CD8-positive, alpha-beta memory T cell (primary cell): ENCODE data around the gene PIP5K1C. TPM values are rescaled to one million over a fixed set of nuclear protein-coding genes. Genes with fewer than 3 reads are reported as not detected.

Source experiments
- CTCF ChIA-PET: fragments of 350-600 bp; sonication (Branson Sonifier 250); formaldehyde crosslinking; loops from one replicate; lab custom pipeline; 2021; ENCODE audit warnings: antibody characterized with exemption; lab: Charles Lee
- POLR2A ChIA-PET: fragments of 350-600 bp; sonication (Branson Sonifier 250); formaldehyde crosslinking; loops from one replicate; lab custom pipeline; 2021; ENCODE audit warnings: antibody characterized with exemption; lab: Charles Lee
- DNase-seq, 5 donors: peaks; one replicate each; pipeline versions ENCODE4 v3.0.0 to v3.0.0-alpha.2; 2020 to 2022; ENCODE audit warnings: mixed read lengths in 1 of 5
- H3K27ac ChIP-seq: one replicate; pipeline ENCODE4 v1.7.0; 2013; ENCODE audit warnings: low read depth, mild to moderate bottlenecking, low read length, moderate library complexity
- H3K27me3 ChIP-seq: 2 replicates; pipeline ENCODE4 v1.7.0; 2013; ENCODE audit warnings: low read length, mild to moderate bottlenecking; ENCODE audit not compliant: insufficient read depth, poor library complexity, severe bottlenecking
- H3K36me3 ChIP-seq: 2 replicates; pipeline ENCODE4 v1.7.0; 2013; ENCODE audit warnings: mild to moderate bottlenecking, low read length, moderate library complexity; ENCODE audit not compliant: insufficient read depth
- H3K4me1 ChIP-seq: 2 replicates; pipeline ENCODE4 v1.7.0; 2013; ENCODE audit warnings: mild to moderate bottlenecking, low read length, moderate library complexity; ENCODE audit not compliant: insufficient read depth
- H3K4me3 ChIP-seq: 2 replicates; pipeline ENCODE4 v1.7.0; 2013; ENCODE audit warnings: mild to moderate bottlenecking, low read length
- H3K9me3 ChIP-seq: 2 replicates; pipeline ENCODE4 v1.7.0; 2013; ENCODE audit warnings: mild to moderate bottlenecking, low read length
- H3K27ac Mint-ChIP-seq, 8 donors: one replicate each; pipeline ENCODE4 v1.8.0; 2020 to 2021; ENCODE audit warnings: mixed read lengths in 8 of 8, mild to moderate bottlenecking in 6 of 8, inconsistent platforms in 3 of 8, moderate library complexity in 3 of 8
- H3K27me3 Mint-ChIP-seq, 2 donors: one replicate each; pipeline ENCODE4 v1.8.0; 2020 to 2021; ENCODE audit warnings: mixed read lengths in 2 of 2, mild to moderate bottlenecking in 1 of 2, moderate library complexity in 1 of 2
- H3K36me3 Mint-ChIP-seq, 3 donors: one replicate each; pipeline ENCODE4 v1.8.0; 2020 to 2021; ENCODE audit warnings: mixed read lengths in 3 of 3, inconsistent platforms in 1 of 3, mild to moderate bottlenecking in 1 of 3
- H3K4me1 Mint-ChIP-seq, 3 donors: one replicate each; pipeline ENCODE4 v1.8.0; 2020 to 2021; ENCODE audit warnings: mixed read lengths in 3 of 3, inconsistent platforms in 1 of 3, mild to moderate bottlenecking in 1 of 3
- H3K4me3 Mint-ChIP-seq, 7 donors: one replicate each; pipeline ENCODE4 v1.8.0; 2020 to 2021; ENCODE audit warnings: mixed read lengths in 7 of 7, mild to moderate bottlenecking in 6 of 7, moderate library complexity in 4 of 7, inconsistent platforms in 2 of 7
- H3K9me3 Mint-ChIP-seq, 5 donors: one replicate each; pipeline ENCODE4 v1.8.0; 2020 to 2022; ENCODE audit warnings: mixed read lengths in 5 of 5, mild to moderate bottlenecking in 3 of 5, moderate library complexity in 2 of 5, inconsistent platforms in 1 of 5
- polyA plus RNA-seq: library from polyadenylated mRNA; unstranded; fragments of 300-500 nt; fragmentation: Illumina TruSeq; gene quantifications from one replicate; pipeline ENCODE4 v1.2.3, GENCODE V29; 2021
- total RNA-seq, 2 experiments: library from RNA; stranded (reverse); gene quantifications; one replicate each; pipeline ENCODE4 v1.2.3, GENCODE V29; 2021

The PIP5K1C gene
- total and polyA plus RNA-seq, 3 experiments from 2014 or later = 16.0 to 27.6 (median 26.9) TPM

DNA sequence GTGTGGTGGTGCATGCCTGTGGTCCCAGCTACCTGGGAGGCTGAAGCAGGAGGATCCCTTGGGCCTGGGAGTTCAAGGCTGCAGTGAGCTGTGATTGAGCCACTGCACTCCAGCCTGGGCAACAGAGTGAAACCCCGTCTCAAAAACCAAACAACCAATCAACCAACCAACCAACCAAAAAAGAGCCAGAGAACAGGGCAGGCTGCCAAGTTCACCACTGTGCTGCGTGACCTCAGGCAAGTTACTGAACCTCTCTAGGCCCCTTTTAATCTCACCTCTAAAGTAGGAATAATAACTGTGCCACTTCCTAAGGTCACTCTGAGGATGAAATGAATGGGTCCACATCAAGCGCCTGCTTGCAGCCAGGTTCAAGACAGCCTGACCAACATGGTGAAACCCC is 24.9 kb upstream of the PIP5K1C start:
- H3K4me3 ChIP-seq = no peak overlapping the region
- H3K36me3 ChIP-seq = no peaks in the 10 kb centered on the region
- H3K27ac ChIP-seq = no peak overlapping the region
- ChIA-PET CTCF (interaction anchor here (1.4 kb wide), 1 partner anchor 12 kb away, joined by 3 read pairs; no protein-coding TSS in a partner anchor), POLR2A (no interaction called here)
- H3K36me3 Mint-ChIP-seq = peaks cover 0 to 2% (median 0%) of the 10 kb centered on the region in 3 donors
- H3K9me3 ChIP-seq = no peaks in the 10 kb centered on the region
- DNase-seq = no peak
- peak overlapping the region in 3 of 8 donors; percentile 23 to 80 (median 47) for H3K27ac Mint-ChIP-seq
- peaks cover 16% of the 10 kb centered on the region for H3K4me1 ChIP-seq
- H3K4me1 Mint-ChIP-seq = peaks cover 6 to 22% (median 9%) of the 10 kb centered on the region in 3 donors
- H3K9me3 Mint-ChIP-seq = no peaks in the 10 kb centered on the region
- H3K4me3 Mint-ChIP-seq = no peak overlapping the region
- H3K27me3 Mint-ChIP-seq = peaks cover 4 to 13% of the 10 kb centered on the region in 2 donors
- H3K27me3 ChIP-seq = peaks cover 2% of the 10 kb centered on the region

DNA sequence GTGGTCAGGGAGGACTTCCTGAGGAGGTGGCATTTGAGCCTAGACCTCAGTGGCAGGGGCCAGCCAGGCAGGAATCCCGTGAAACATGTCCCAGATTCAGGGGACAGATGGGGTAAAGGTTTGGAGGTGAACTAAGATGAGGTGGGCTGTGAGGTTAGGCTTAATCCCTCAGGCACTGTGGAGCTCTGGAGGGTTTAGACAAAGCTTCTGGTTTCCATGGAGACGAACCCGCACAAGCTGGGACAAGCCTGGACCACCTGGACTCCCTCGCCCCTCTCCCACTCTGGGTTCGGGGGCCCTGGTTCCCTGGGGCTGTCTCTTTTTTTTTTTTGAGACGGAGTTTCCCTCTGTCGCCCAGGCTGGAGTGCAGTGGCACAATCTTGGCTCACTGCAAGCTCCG is 23.6 kb upstream of the PIP5K1C start:
- Mint-ChIP-seq H3K9me3 (no peaks in the 10 kb centered on the region), H3K36me3 (no peaks in the 10 kb centered on the region), H3K27me3 (peaks cover 7 to 20% of the 10 kb centered on the region in 2 donors), H3K27ac (no peak overlapping the region), H3K4me3 (no peak overlapping the region), H3K4me1 (peaks cover 9 to 22% (median 13%) of the 10 kb centered on the region in 3 donors)
- no peaks in the 10 kb centered on the region for H3K9me3 ChIP-seq
- CTCF ChIA-PET = no interaction called here
- H3K4me3 ChIP-seq = no peak overlapping the region
- DNase-seq = no peak
- H3K27me3 ChIP-seq = peaks cover 5% of the 10 kb centered on the region
- no peaks in the 10 kb centered on the region for H3K36me3 ChIP-seq
- peaks cover 16% of the 10 kb centered on the region for H3K4me1 ChIP-seq
- POLR2A ChIA-PET = interaction anchor here (0.6 kb wide), 1 partner anchor 299 kb away, joined by 3 read pairs; no protein-coding TSS in a partner anchor
- no peak overlapping the region for H3K27ac ChIP-seq

DNA sequence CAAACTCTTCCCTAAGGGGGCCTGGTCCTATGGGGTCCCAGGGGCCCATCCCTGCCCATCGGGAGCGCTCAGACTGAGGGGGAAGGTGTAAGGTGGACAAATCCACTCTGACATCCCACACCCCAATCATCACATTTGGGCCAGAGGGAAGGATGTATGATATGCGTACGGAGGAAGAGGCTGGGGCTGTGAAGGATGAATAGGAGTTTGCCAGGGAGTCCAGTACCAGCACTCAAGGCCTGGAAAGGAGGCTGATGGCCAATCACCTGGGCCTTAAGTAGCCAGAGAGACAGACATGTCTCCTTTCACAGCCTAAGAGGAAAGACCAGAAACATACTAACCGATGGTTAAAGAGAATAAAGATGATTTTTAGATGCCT is 22.8 kb upstream of the PIP5K1C start:
- Mint-ChIP-seq H3K9me3 (no peaks in the 10 kb centered on the region), H3K27ac (peak overlapping the region in 4 of 8 donors; percentile 7 to 90 (median 60)), H3K27me3 (peaks cover 7 to 20% of the 10 kb centered on the region in 2 donors), H3K36me3 (no peaks in the 10 kb centered on the region), H3K4me1 (peaks cover 9 to 22% (median 13%) of the 10 kb centered on the region in 3 donors), H3K4me3 (peak overlapping the region in 5 of 7 donors; percentile 2 to 61 (median 43))
- Histone ChIP-seq H3K9me3 (no peaks in the 10 kb centered on the region), H3K4me1 (peaks cover 16% of the 10 kb centered on the region), H3K36me3 (no peaks in the 10 kb centered on the region), H3K4me3 (no peak overlapping the region), H3K27ac (no peak overlapping the region), H3K27me3 (peaks cover 5% of the 10 kb centered on the region)
- no peak for DNase-seq
- ChIA-PET POLR2A (no interaction called here), CTCF (no interaction called here)

DNA sequence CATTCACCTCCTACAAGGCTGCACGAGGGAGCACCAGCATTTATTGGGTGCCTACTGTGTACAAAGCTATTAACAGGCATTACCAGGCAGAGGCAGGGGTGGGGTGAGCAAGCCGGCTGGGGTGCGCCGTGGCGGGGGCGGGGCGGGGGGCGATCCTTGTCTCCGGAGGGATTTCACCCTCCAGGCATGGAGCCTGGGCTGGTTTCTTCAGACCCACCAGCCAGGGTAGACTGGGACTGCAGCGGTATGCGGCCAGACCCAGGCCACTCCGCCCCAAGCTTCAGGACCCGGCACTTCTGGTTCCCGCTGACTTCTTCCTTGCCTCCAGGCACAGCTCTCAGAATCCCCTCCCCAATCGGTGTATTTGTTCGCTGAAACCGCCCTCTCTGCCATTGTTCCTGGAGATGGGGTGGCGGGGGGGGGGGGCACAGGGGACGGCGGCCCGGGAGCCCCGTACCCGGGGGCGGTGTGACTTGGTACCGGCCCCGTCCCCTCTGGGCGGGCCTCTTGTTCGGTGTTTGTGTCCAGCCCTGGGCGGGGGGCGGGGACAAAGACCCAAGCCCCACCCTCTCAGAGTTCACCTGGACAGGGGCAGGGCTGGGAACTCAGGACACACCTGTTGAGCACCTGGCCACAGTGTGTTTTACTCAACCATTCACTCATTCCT is 22.3 kb upstream of the PIP5K1C start:
- Mint-ChIP-seq H3K4me3 (peak overlapping the region; percentile 72 to 91 (median 81)), H3K27me3 (peaks cover 7 to 20% of the 10 kb centered on the region in 2 donors), H3K9me3 (no peaks in the 10 kb centered on the region), H3K36me3 (no peaks in the 10 kb centered on the region), H3K4me1 (peaks cover 9 to 22% (median 13%) of the 10 kb centered on the region in 3 donors), H3K27ac (peak overlapping the region in 5 of 8 donors; percentile 7 to 92 (median 47))
- ChIA-PET CTCF (interaction anchor here (0.9 to 1.9 kb wide), 3 partner anchors 35 to 99 kb away, joined by 4 to 8 read pairs (median 4); partner anchors contain the start of gene MRPL54), POLR2A (interaction anchor here (1.1 kb wide), 1 partner anchor 90 kb away, joined by 3 read pairs; no protein-coding TSS in a partner anchor)
- Histone ChIP-seq H3K9me3 (no peaks in the 10 kb centered on the region), H3K27ac (no peak overlapping the region), H3K4me1 (peaks cover 16% of the 10 kb centered on the region), H3K36me3 (no peaks in the 10 kb centered on the region), H3K4me3 (peak overlapping the region; percentile 42), H3K27me3 (peaks cover 5% of the 10 kb centered on the region)
- DNase-seq = no peak

DNA sequence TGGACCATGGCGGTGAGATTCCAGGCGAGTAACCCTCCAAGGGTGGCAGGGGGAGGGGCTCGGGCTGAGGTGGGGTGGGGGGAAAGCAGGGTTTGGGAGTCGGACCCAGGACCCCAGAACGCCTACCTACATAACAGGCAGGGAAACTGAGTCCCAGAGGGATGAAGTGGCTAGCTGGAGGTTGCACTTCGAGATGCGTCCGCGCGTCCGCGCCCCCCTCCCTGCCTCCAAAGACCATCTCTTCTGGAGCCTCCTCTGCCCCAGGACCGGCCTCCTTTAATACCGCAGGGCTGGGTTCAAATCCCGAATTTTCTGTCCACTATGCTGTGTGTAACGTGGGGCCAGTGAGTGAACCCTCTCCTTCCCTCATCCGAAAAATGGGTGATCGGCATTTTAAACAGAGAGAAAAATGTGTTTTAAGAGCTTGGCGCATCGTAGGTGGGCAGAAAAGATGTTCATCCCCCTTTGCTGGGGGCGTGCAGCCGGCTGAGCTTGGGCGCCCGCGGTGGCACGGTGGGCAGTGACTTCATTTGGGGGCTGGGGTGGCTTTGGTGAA is 21.7 kb upstream of the PIP5K1C start:
- Mint-ChIP-seq H3K4me1 (peaks cover 9 to 22% (median 13%) of the 10 kb centered on the region in 3 donors), H3K9me3 (no peaks in the 10 kb centered on the region), H3K4me3 (peak overlapping the region; percentile 72 to 91 (median 81)), H3K27ac (peak overlapping the region in 3 of 8 donors; percentile 22 to 92 (median 47)), H3K36me3 (no peaks in the 10 kb centered on the region), H3K27me3 (peaks cover 7 to 20% of the 10 kb centered on the region in 2 donors)
- Histone ChIP-seq H3K4me3 (peak overlapping the region; percentile 42), H3K9me3 (no peaks in the 10 kb centered on the region), H3K36me3 (no peaks in the 10 kb centered on the region), H3K4me1 (peaks cover 16% of the 10 kb centered on the region), H3K27ac (no peak overlapping the region), H3K27me3 (peaks cover 5% of the 10 kb centered on the region)
- POLR2A ChIA-PET = interaction anchor here (1.1 kb wide), 1 partner anchor 91 kb away, joined by 3 read pairs; no protein-coding TSS in a partner anchor
- no peak for DNase-seq
- CTCF ChIA-PET = interaction anchor here (0.9 to 1.9 kb wide), 3 partner anchors 35 to 100 kb away, joined by 4 to 8 read pairs (median 4); partner anchors contain the start of gene MRPL54

DNA sequence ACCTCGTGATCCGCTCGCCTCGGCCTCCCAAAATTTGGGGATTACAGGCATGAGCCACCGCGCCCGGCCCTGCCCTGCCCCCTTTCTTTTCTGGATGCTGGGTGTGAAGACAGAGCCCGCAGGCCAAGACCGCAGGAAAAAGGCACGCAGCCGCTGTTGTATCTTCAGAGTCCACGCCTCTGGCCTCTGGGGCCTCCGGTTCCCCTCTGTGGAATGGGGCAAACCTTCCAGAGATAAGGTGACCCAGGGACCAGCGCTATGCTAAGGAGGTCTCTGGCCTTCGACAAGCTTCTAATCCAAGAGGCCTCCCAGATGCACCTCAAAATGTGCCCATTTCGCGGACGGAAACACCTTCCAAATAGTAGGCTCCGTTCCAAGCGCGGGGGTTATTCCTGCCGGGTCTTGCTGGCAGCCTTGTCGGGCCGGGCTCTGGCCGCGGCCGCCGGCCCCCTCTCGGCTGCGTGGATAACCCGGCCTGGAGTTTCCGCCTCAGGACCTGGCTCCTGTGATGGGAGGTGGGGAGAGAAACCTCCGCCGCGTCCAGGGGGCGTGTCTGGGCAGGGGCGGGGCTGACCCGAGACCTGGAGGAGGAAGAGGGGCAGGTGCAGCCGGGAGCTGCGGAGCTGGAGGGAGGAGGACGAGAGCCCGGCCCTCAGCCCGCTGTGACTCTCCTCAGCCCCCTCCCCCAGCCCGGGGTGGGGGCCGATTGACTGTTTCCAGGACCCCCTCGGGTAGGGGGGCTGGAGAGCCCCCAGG is 21.0 kb upstream of the PIP5K1C start:
- DNase-seq = peak; percentile 79 to 89 (median 82)
- no peaks in the 10 kb centered on the region for H3K36me3 Mint-ChIP-seq
- H3K9me3 Mint-ChIP-seq = no peaks in the 10 kb centered on the region
- peak overlapping the region; percentile 42 for H3K4me3 ChIP-seq
- H3K4me1 Mint-ChIP-seq = peaks cover 9 to 22% (median 13%) of the 10 kb centered on the region in 3 donors
- ChIA-PET CTCF (interaction anchor here (0.9 to 1.9 kb wide), 3 partner anchors 36 to 101 kb away, joined by 4 to 8 read pairs (median 4); partner anchors contain the start of gene MRPL54), POLR2A (interaction anchor here (1.1 kb wide), 1 partner anchor 91 kb away, joined by 3 read pairs; no protein-coding TSS in a partner anchor)
- peaks cover 16% of the 10 kb centered on the region for H3K4me1 ChIP-seq
- no peak overlapping the region for H3K27ac ChIP-seq
- no peak overlapping the region for H3K27ac Mint-ChIP-seq
- H3K9me3 ChIP-seq = no peaks in the 10 kb centered on the region
- peaks cover 5% of the 10 kb centered on the region for H3K27me3 ChIP-seq
- peaks cover 7 to 20% of the 10 kb centered on the region in 2 donors for H3K27me3 Mint-ChIP-seq
- H3K4me3 Mint-ChIP-seq = peak overlapping the region; percentile 72 to 91 (median 81)
- no peaks in the 10 kb centered on the region for H3K36me3 ChIP-seq

DNA sequence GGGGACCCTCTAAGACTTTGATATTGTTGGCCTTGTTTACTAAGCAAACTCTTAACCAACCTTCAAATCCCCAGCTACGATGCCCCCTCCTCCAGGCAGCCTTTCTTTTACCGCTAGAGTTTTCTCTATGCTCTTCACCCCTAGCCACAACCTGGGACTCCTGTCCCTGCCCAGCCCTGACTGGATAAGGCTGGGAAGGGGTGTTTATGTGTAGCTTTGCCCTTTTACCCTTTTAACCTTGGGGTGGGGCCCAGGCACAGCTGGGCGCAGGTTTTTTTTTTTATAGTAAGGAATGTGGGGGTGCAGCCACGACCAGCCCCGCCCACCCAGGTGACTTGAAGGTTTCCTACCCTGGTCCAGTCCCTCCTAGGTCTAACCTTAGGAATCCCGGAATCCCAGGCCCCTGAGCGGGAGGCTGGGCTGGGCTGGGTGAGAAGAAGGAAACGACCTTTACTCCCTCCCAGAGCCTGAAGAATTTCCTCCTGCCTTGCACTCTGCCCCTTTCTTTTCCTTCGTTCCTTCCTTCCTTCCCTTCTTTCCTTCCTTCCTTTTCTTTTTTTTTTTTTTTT is 20.2 kb upstream of the PIP5K1C start:
- Mint-ChIP-seq H3K27me3 (peaks cover 7 to 20% of the 10 kb centered on the region in 2 donors), H3K4me3 (peak overlapping the region in 1 of 7 donors; percentile 81), H3K9me3 (no peaks in the 10 kb centered on the region), H3K36me3 (no peaks in the 10 kb centered on the region), H3K27ac (no peak overlapping the region), H3K4me1 (peaks cover 9 to 22% (median 13%) of the 10 kb centered on the region in 3 donors)
- ChIA-PET CTCF (interaction anchor here (0.6 to 1.5 kb wide), 3 partner anchors 42 to 92 kb away, joined by 3 to 6 read pairs (median 3); partner anchors contain the start of gene MRPL54), POLR2A (interaction anchor here (0.6 to 1.0 kb wide), 2 partner anchors 101 to 349 kb away, joined by 3 to 9 read pairs; no protein-coding TSS in a partner anchor)
- H3K9me3 ChIP-seq = no peaks in the 10 kb centered on the region
- H3K27me3 ChIP-seq = peaks cover 5% of the 10 kb centered on the region
- no peak for DNase-seq
- peaks cover 16% of the 10 kb centered on the region for H3K4me1 ChIP-seq
- H3K36me3 ChIP-seq = no peaks in the 10 kb centered on the region
- no peak overlapping the region for H3K27ac ChIP-seq
- H3K4me3 ChIP-seq = no peak overlapping the region
